Stimulated activated CD4-positive, alpha-beta T cell treated with anti-CD3 and anti-CD28 coated beads, Interleukin-2, amount 100 ng/mL, for 48 hours (primary cell): Measurements from ENCODE around the gene L1TD1.
"Not testable (repeated sequence)": the region's sequence is repeated elsewhere in the genome, so short reads cannot be mapped to it uniquely, and the experiment has no call there.

ENCODE experiments used
- DNase-seq, 2 donors: peaks; one replicate each; pipeline ENCODE4 v3.0.0-alpha.2; 2020

Gene L1TD1

GRCh38 chr1:62239652-62240403 lies 45.2 kb downstream of the L1TD1 start:
- not testable (repeated sequence) for DNase-seq

- no peak for DNase-seq
Observed at GRCh38 chr1:62240651-62241370, 46.2 kb downstream of the L1TD1 start.

GRCh38 chr1:62241371-62242131 lies 46.9 kb downstream of the L1TD1 start:
- DNase-seq, result no peak

- not testable (repeated sequence) for DNase-seq
Observed at GRCh38 chr1:62244380-62244779, 49.7 kb downstream of the L1TD1 start.

GRCh38 chr1:62245201-62245600 lies 50.6 kb downstream of the L1TD1 start:
- DNase-seq, result no peak

GRCh38 chr1:62247391-62248168 lies 52.9 kb downstream of the L1TD1 start:
- no peak for DNase-seq

GRCh38 chr1:62250126-62250726 lies 55.6 kb downstream of the L1TD1 start:
- no peak for DNase-seq

- DNase-seq, result no peak
Observed at GRCh38 chr1:62259551-62259950, 64.9 kb downstream of the L1TD1 start.

GRCh38 chr1:62260688-62261087 lies 66.0 kb downstream of the L1TD1 start:
- DNase-seq, result no peak
